ENCODE measurements around the gene RTN4.
A peak's percentile ranks its signal among the peaks of the same experiment; 100 is the strongest.
"Not testable (repeated sequence)": the region's sequence is repeated elsewhere in the genome, so short reads cannot be mapped to it uniquely, and the experiment has no call there.

Gene RTN4

DNA sequence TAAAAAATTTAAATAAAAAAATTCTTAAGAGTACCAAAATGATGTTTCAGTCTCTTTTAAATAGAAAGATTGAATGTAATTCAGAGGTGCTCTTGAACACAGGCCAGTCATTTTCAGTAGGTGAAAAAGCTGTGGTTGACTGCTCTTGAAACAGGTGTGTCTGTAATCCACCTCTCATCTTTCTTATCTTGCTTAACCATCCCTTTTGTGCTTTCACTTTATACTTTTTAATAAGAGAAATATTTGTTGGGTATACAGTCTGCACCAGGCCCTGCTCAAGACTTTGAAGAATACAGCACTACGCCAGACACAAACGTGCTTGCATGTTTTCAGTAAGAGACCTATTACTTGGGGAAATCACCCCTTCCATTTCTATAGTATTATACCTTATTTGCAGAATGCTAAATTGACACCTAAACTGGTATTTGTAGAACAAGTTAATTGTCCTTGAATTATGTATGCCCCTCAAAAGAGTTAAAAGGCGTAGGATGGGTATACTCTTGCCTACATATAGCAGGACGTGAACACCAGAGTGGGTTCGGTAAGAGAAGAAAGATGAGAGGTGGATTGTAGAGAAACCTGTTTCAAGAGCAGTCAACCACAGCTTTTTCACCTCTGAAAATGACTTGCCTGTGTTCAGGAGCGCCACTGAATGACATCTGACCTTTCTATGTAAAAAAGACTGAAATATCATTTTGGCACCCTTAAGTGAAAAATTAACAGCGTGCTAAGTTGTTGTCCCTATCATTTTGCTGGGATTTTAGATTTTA, 4.0 kb upstream of the RTN4 start:
- no peaks in the 10 kb centered on the region for H4K20me1 ChIP-seq (ENCODE audit: insufficient read depth, low read length)
- H3K27me3 ChIP-seq (ENCODE audit: insufficient read depth, low read length, poor library complexity) = no peaks in the 10 kb centered on the region
- DNase-seq (no peak), ATAC-seq (ENCODE audit: insufficient read depth, low read depth) (no peak)
- no peak overlapping the region for H3K27ac ChIP-seq (ENCODE audit: low read length)
- no peak overlapping the region for H3K4me3 ChIP-seq (ENCODE audit: low read depth in 1 of 2, low read length in 2 of 2)
- no peak overlapping the region for H3K9ac ChIP-seq (ENCODE audit: low read depth, low read length)
- H3K36me3 ChIP-seq (ENCODE audit: insufficient read depth, low read length) = no peaks in the 10 kb centered on the region
- TF ChIP-seq, protein P1, sequence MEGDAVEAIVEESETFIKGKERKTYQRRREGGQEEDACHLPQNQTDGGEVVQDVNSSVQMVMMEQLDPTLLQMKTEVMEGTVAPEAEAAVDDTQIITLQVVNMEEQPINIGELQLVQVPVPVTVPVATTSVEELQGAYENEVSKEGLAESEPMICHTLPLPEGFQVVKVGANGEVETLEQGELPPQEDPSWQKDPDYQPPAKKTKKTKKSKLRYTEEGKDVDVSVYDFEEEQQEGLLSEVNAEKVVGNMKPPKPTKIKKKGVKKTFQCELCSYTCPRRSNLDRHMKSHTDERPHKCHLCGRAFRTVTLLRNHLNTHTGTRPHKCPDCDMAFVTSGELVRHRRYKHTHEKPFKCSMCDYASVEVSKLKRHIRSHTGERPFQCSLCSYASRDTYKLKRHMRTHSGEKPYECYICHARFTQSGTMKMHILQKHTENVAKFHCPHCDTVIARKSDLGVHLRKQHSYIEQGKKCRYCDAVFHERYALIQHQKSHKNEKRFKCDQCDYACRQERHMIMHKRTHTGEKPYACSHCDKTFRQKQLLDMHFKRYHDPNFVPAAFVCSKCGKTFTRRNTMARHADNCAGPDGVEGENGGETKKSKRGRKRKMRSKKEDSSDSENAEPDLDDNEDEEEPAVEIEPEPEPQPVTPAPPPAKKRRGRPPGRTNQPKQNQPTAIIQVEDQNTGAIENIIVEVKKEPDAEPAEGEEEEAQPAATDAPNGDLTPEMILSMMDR (IDR thresholded peaks at IDR 0.05; ENCODE audit: borderline replicate concordance, extremely low read depth, low read length, poor library complexity, severe bottlenecking) = no peak
- no peak for TF ChIP-seq EZH2 (IDR thresholded peaks at IDR 0.05; ENCODE audit: borderline replicate concordance, low read depth, low read length, severe bottlenecking)
- peaks cover 36% of the 10 kb centered on the region for H3K79me2 ChIP-seq (ENCODE audit: insufficient read depth, low read length)
- H3K9me3 ChIP-seq (ENCODE audit: insufficient read depth, low read length, severe bottlenecking) = no peaks in the 10 kb centered on the region
- H2AFZ ChIP-seq (ENCODE audit: low read depth, low read length) = no peak overlapping the region
- H3K4me2 ChIP-seq (ENCODE audit: insufficient read depth, low read length) = no peak overlapping the region
- peaks cover 36% of the 10 kb centered on the region for H3K4me1 ChIP-seq (ENCODE audit: insufficient read depth, low read length)

- H3K9ac ChIP-seq (ENCODE audit: low read depth, low read length); ATAC-seq (ENCODE audit: insufficient read depth, low read depth); H3K36me3 ChIP-seq (ENCODE audit: insufficient read depth, low read length); H3K9me3 ChIP-seq (ENCODE audit: insufficient read depth, low read length, severe bottlenecking); DNase-seq; H2AFZ ChIP-seq (ENCODE audit: low read depth, low read length); H3K27me3 ChIP-seq (ENCODE audit: insufficient read depth, low read length, poor library complexity); H3K4me3 ChIP-seq (ENCODE audit: low read depth in 1 of 2, low read length in 2 of 2); H3K27ac ChIP-seq (ENCODE audit: low read length); H4K20me1 ChIP-seq (ENCODE audit: insufficient read depth, low read length): not testable (repeated sequence)
- Histone ChIP-seq H3K4me1 (ENCODE audit: insufficient read depth, low read length) (peaks cover 36% of the 10 kb centered on the region), H3K4me2 (ENCODE audit: insufficient read depth, low read length) (peak overlapping the region; percentile 82; the same call in 1 of the 2 replicates), H3K79me2 (ENCODE audit: insufficient read depth, low read length) (peaks cover 47% of the 10 kb centered on the region)
These were observed 3.0 kb upstream of the RTN4 start for GRCh38 chr2:55053225-55053624.

- peak overlapping the region; percentile 58 for H2AFZ ChIP-seq (ENCODE audit: low read depth, low read length)
- no peak for ATAC-seq (ENCODE audit: insufficient read depth, low read depth)
These were observed 2.1 kb upstream of the RTN4 start for GRCh38 chr2:55052129-55053061.

More at GRCh38 chr2:55052129-55053061, 2.1 kb upstream of the RTN4 start:
- Histone ChIP-seq H3K27me3 (ENCODE audit: insufficient read depth, low read length, poor library complexity) (no peaks in the 10 kb centered on the region), H3K27ac (ENCODE audit: low read length) (peak overlapping the region; percentile 92), H3K4me2 (ENCODE audit: insufficient read depth, low read length) (peak overlapping the region; percentile 82), H3K36me3 (ENCODE audit: insufficient read depth, low read length) (peaks cover 7% of the 10 kb centered on the region; the same call in 1 of the 2 replicates), H3K79me2 (ENCODE audit: insufficient read depth, low read length) (peaks cover 55% of the 10 kb centered on the region), H3K4me3 (ENCODE audit: low read depth in 1 of 2, low read length in 2 of 2) (peak overlapping the region; percentile 47 to 76; a peak in 3 of 4 replicates), H3K9me3 (ENCODE audit: insufficient read depth, low read length, severe bottlenecking) (no peaks in the 10 kb centered on the region), H3K4me1 (ENCODE audit: insufficient read depth, low read length) (peaks cover 44% of the 10 kb centered on the region), H3K9ac (ENCODE audit: low read depth, low read length) (peak overlapping the region; percentile 79), H4K20me1 (ENCODE audit: insufficient read depth, low read length) (peaks cover 15% of the 10 kb centered on the region)
- TF ChIP-seq EZH2 (IDR thresholded peaks at IDR 0.05; ENCODE audit: borderline replicate concordance, low read depth, low read length, severe bottlenecking) = no peak
- TF ChIP-seq, protein P1 (IDR thresholded peaks at IDR 0.05; ENCODE audit: borderline replicate concordance, extremely low read depth, low read length, poor library complexity, severe bottlenecking) = no peak
- no peak for DNase-seq
